Measurements from ENCODE around the gene AMY2A.
"Not testable (repeated sequence)": the region's sequence is repeated elsewhere in the genome, so short reads cannot be mapped to it uniquely, and the experiment has no call there.

- TF ChIP-seq CTCF (IDR thresholded peaks at IDR 0.05); EZH2 (IDR thresholded peaks at IDR 0.05; ENCODE audit: borderline replicate concordance, insufficient read depth, low read depth, low read length, poor library complexity, severe bottlenecking): not testable (repeated sequence)
These were observed 14.5 kb upstream of the AMY2A start for GRCh38 chr1:103602740-103603139.
